ENCODE data around the gene MID1.

GRCh38 chrX:10545882-10546281 is 74.5 kb downstream of the MID1 start:
- no peak for TF ChIP-seq CTCF (IDR thresholded peaks at IDR 0.05; ENCODE audit: insufficient read depth, low read length, poor library complexity, severe bottlenecking)
- TF ChIP-seq EZH2phosphoT487 (conservative IDR thresholded peaks at IDR 0.05; ENCODE audit: low read length) = no peak

Measured in SU-DHL-6 (cell line).